H1 (cell line): ENCODE results near the gene PRKAR1B. TPM values are rescaled to one million over a fixed set of nuclear protein-coding genes. Genes with fewer than 3 reads are reported as not detected.

Experiments
- EGR1 ChIP-seq: IDR thresholded peaks from 2 replicates; pipeline ENCODE4 v1.6.1; 2011; ENCODE audit warnings: low read depth, low read length, borderline replicate concordance
- GABPA ChIP-seq: IDR thresholded peaks from 2 replicates; pipeline ENCODE4 v1.6.1; 2011; ENCODE audit warnings: mild to moderate bottlenecking, low read length, moderate library complexity, borderline replicate concordance; ENCODE audit not compliant: insufficient read depth
- JUN ChIP-seq: IDR thresholded peaks from 2 replicates; pipeline ENCODE4 v1.6.1; 2011; ENCODE audit warnings: low read depth, mild to moderate bottlenecking, improper control_type of control experiment, low read length
- RAD21 ChIP-seq, 2 experiments: IDR thresholded peaks in 1 of 2; conservative IDR thresholded peaks in 1 of 2; 2 replicates each; pipeline ENCODE4 v1.6.1; 2011; ENCODE audit warnings: low read depth in 2 of 2, low read length in 2 of 2, improper control_type of control experiment in 1 of 2, inconsistent platforms in 1 of 2, mild to moderate bottlenecking in 1 of 2, moderate library complexity in 1 of 2
- SIX5 ChIP-seq: IDR thresholded peaks from 2 replicates; pipeline ENCODE4 v1.6.1; 2011; ENCODE audit warnings: mild to moderate bottlenecking, low read depth, low read length
- TAF7 ChIP-seq: optimal IDR thresholded peaks from 2 replicates; pipeline ENCODE3; 2011; ENCODE audit warnings: low read depth, mild to moderate bottlenecking, inconsistent platforms, low read length, moderate library complexity, borderline replicate concordance
- ZNF274 ChIP-seq: IDR thresholded peaks from 2 replicates; pipeline ENCODE4 v1.7.0; 2012; ENCODE audit warnings: low read length, borderline replicate concordance; ENCODE audit errors: extremely low read depth
- polyA plus RNA-seq, 7 experiments: library from polyadenylated mRNA; depleted of rRNA in 3 of 7; stranded (reverse) in 5 of 7; unstranded in 2 of 7; fragments of >200 nt in 5 of 7; fragments of 200-250 nt in 2 of 7; gene quantifications; 1 replicate in 5 of 7; 2 replicates in 1 of 7; 4 replicates in 1 of 7; pipeline versions ENCODE4 v1.2.1 to v1.2.3, GENCODE V29; 2011 to 2013; ENCODE audit warnings: missing spikeins in 2 of 7, mixed read lengths in 2 of 7
- total RNA-seq: library from RNA; stranded (reverse); fragmentation: NEBNext Ultra II Directional; extraction: Animal tissue kit (Norgen Biotek cat#: 25700); gene quantifications from 2 replicates; pipeline ENCODE4 v1.2.1, GENCODE V29; 2021
- TF ChIP-seq, protein P1 (sequence below): fragments of 300-600 bp; sonication (generic); IDR thresholded peaks from 2 replicates; pipeline ENCODE4 v1.7.1; 2012; ENCODE audit warnings: low read length, moderate library complexity, mild to moderate bottlenecking, inconsistent platforms; ENCODE audit not compliant: insufficient replicate concordance

PRKAR1B gene
- total and polyA plus RNA-seq, 2 of the 8 experiments (the other 6 are each of a cell fraction or from before 2014, with no cell fraction given) = 12.3 to 55.7 TPM

DNA sequence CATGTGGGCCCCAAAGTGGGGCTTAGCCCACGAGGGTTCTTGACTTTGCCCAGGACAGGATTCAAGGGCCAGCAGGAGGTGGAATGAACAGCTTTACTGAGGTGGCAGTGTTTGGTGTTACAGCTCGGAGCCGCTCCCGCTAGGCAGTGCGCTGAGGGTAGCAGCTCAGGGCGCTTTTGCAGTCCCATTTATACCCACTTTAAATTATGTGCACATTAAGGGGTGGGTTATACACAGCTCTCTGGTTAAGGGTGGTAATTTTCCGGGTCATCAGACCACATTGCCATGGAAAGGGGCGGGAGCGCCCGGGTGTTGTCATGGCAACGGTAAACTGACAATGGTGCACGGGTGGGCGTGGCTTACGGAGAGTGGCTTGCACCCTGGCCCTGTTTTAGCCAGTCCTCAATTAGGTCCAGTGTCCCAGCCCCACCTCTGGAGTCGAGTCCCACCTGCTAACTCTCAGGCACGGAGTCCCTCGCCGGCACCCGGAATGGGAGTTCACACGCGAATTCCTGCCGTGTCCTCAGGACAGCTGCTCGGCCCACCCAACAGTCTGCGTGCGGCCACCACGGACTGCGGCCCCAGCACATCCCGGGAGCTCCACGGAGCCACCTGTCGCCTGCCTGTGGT lies 149.2 kb downstream of the PRKAR1B start (continued):
- TF ChIP-seq, protein P1, sequence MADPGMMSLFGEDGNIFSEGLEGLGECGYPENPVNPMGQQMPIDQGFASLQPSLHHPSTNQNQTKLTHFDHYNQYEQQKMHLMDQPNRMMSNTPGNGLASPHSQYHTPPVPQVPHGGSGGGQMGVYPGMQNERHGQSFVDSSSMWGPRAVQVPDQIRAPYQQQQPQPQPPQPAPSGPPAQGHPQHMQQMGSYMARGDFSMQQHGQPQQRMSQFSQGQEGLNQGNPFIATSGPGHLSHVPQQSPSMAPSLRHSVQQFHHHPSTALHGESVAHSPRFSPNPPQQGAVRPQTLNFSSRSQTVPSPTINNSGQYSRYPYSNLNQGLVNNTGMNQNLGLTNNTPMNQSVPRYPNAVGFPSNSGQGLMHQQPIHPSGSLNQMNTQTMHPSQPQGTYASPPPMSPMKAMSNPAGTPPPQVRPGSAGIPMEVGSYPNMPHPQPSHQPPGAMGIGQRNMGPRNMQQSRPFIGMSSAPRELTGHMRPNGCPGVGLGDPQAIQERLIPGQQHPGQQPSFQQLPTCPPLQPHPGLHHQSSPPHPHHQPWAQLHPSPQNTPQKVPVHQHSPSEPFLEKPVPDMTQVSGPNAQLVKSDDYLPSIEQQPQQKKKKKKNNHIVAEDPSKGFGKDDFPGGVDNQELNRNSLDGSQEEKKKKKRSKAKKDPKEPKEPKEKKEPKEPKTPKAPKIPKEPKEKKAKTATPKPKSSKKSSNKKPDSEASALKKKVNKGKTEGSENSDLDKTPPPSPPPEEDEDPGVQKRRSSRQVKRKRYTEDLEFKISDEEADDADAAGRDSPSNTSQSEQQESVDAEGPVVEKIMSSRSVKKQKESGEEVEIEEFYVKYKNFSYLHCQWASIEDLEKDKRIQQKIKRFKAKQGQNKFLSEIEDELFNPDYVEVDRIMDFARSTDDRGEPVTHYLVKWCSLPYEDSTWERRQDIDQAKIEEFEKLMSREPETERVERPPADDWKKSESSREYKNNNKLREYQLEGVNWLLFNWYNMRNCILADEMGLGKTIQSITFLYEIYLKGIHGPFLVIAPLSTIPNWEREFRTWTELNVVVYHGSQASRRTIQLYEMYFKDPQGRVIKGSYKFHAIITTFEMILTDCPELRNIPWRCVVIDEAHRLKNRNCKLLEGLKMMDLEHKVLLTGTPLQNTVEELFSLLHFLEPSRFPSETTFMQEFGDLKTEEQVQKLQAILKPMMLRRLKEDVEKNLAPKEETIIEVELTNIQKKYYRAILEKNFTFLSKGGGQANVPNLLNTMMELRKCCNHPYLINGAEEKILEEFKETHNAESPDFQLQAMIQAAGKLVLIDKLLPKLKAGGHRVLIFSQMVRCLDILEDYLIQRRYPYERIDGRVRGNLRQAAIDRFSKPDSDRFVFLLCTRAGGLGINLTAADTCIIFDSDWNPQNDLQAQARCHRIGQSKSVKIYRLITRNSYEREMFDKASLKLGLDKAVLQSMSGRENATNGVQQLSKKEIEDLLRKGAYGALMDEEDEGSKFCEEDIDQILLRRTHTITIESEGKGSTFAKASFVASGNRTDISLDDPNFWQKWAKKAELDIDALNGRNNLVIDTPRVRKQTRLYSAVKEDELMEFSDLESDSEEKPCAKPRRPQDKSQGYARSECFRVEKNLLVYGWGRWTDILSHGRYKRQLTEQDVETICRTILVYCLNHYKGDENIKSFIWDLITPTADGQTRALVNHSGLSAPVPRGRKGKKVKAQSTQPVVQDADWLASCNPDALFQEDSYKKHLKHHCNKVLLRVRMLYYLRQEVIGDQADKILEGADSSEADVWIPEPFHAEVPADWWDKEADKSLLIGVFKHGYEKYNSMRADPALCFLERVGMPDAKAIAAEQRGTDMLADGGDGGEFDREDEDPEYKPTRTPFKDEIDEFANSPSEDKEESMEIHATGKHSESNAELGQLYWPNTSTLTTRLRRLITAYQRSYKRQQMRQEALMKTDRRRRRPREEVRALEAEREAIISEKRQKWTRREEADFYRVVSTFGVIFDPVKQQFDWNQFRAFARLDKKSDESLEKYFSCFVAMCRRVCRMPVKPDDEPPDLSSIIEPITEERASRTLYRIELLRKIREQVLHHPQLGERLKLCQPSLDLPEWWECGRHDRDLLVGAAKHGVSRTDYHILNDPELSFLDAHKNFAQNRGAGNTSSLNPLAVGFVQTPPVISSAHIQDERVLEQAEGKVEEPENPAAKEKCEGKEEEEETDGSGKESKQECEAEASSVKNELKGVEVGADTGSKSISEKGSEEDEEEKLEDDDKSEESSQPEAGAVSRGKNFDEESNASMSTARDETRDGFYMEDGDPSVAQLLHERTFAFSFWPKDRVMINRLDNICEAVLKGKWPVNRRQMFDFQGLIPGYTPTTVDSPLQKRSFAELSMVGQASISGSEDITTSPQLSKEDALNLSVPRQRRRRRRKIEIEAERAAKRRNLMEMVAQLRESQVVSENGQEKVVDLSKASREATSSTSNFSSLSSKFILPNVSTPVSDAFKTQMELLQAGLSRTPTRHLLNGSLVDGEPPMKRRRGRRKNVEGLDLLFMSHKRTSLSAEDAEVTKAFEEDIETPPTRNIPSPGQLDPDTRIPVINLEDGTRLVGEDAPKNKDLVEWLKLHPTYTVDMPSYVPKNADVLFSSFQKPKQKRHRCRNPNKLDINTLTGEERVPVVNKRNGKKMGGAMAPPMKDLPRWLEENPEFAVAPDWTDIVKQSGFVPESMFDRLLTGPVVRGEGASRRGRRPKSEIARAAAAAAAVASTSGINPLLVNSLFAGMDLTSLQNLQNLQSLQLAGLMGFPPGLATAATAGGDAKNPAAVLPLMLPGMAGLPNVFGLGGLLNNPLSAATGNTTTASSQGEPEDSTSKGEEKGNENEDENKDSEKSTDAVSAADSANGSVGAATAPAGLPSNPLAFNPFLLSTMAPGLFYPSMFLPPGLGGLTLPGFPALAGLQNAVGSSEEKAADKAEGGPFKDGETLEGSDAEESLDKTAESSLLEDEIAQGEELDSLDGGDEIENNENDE = no peak
- TF ChIP-seq RAD21 (IDR thresholded peaks at IDR 0.05 in 1 of 2, conservative IDR thresholded peaks at IDR 0.05 in 1 of 2; ENCODE audit: low read depth in 2 of 2, low read length in 2 of 2) (no peak), JUN (no peak), EGR1 (no peak), GABPA (no peak), TAF7 (no peak), SIX5 (no peak), ZNF274 (no peak)
